Karpas-422 (cell line): ENCODE measurements around the gene MRTFA. TPM values are rescaled to one million over a fixed set of nuclear protein-coding genes. Genes with fewer than 3 reads are reported as not detected.
"Not testable (repeated sequence)": the region's sequence is repeated elsewhere in the genome, so short reads cannot be mapped to it uniquely, and the experiment has no call there.

Source experiments
- DNase-seq: peaks from one replicate; pipeline ENCODE4 v3.0.0-alpha.2; 2015
- H2AFZ ChIP-seq: fragments of 200-600 bp; sonication (generic); 2 replicates; pipeline ENCODE4 v1.6.1; 2014; ENCODE audit warnings: antibody characterized with exemption, low read length, mixed read lengths
- H3K27ac ChIP-seq: fragments of 200-600 bp; sonication (generic); 2 replicates; pipeline ENCODE4 v1.5.1; 2014; ENCODE audit warnings: mild to moderate bottlenecking, low read length, moderate library complexity
- H3K27me3 ChIP-seq: fragments of 200-600 bp; sonication (generic); 2 replicates; pipeline ENCODE4 v1.6.1; 2014; ENCODE audit warnings: low read length, mixed read lengths
- H3K36me3 ChIP-seq: fragments of 200-600 bp; sonication (generic); 2 replicates; pipeline ENCODE4 v1.6.1; 2014; ENCODE audit warnings: low read length, mixed read lengths; ENCODE audit not compliant: insufficient read depth
- H3K4me1 ChIP-seq: fragments of 200-600 bp; sonication (generic); 2 replicates; pipeline ENCODE4 v1.6.1; 2014; ENCODE audit warnings: mild to moderate bottlenecking, low read length, mixed read lengths
- H3K4me2 ChIP-seq: fragments of 200-600 bp; sonication (generic); 2 replicates; pipeline ENCODE4 v1.6.1; 2014; ENCODE audit warnings: low read length, low read depth, mild to moderate bottlenecking; ENCODE audit not compliant: poor library complexity, severe bottlenecking
- H3K4me3 ChIP-seq: fragments of 200-600 bp; sonication (generic); 2 replicates; pipeline ENCODE4 v1.5.1; 2014; ENCODE audit warnings: mild to moderate bottlenecking, antibody characterized with exemption, low read length, mixed read lengths
- H3K79me2 ChIP-seq: fragments of 200-600 bp; sonication (generic); 2 replicates; pipeline ENCODE4 v1.6.1; 2014; ENCODE audit warnings: mild to moderate bottlenecking, low read length, mixed read lengths
- H3K9ac ChIP-seq: fragments of 200-600 bp; sonication (generic); 2 replicates; pipeline ENCODE4 v1.6.0; 2014; ENCODE audit warnings: low read length
- H3K9me2 ChIP-seq: fragments of 200-600 bp; sonication (generic), shearing (Covaris generic); replicated peaks from 2 replicates; pipeline ENCODE4 v1.6.0; 2014; ENCODE audit warnings: mild to moderate bottlenecking, low read length, moderate library complexity; ENCODE audit not compliant: insufficient read depth
- H3K9me3 ChIP-seq: fragments of 300-700, 200-600 bp; sonication (generic); 2 replicates; pipeline ENCODE4 v1.6.1; 2014; ENCODE audit warnings: low read length, mixed read lengths
- H4K20me1 ChIP-seq: fragments of 200-600 bp; sonication (generic); 2 replicates; pipeline ENCODE4 v1.6.1; 2014; ENCODE audit warnings: mild to moderate bottlenecking, antibody characterized with exemption, low read length, low read depth; ENCODE audit not compliant: insufficient read depth
- total RNA-seq: library from RNA; depleted of rRNA; stranded (reverse); fragments of >200 nt; shearing (Covaris generic); gene quantifications from 2 replicates; pipeline ENCODE4 v1.2.3, GENCODE V29; 2014; ENCODE audit warnings: low replicate concordance

MRTFA gene
- total RNA-seq, 1 experiment from 2014 or later, result 37.2 TPM

DNA sequence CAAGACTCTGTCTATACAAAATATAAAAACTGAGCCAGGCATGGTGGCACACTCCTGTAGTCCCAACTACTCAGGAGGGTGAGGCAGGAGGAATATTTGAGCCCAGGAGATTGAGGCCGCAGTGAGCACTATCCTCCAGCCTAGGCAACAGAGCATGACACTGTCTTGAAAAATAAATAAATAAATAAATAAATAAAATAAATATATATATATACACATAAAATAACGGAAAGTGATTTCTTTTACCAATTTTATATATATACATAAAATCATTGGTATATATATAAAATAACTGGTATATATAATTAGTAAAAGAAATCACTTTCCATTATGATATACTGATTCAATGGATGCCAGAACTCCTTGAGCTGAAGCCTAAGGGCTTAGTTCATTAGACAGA is 91.8 kb downstream of the MRTFA start:
- Histone ChIP-seq H3K9ac (no peak overlapping the region), H3K27me3 (no peaks in the 10 kb centered on the region), H3K9me2 (no peaks in the 10 kb centered on the region), H3K79me2 (peaks cover 49% of the 10 kb centered on the region), H3K4me2 (no peak overlapping the region), H3K27ac (no peak overlapping the region), H3K4me3 (no peak overlapping the region), H3K9me3 (no peaks in the 10 kb centered on the region), H3K4me1 (no peaks in the 10 kb centered on the region), H2AFZ (no peak overlapping the region), H3K36me3 (no peaks in the 10 kb centered on the region), H4K20me1 (no peaks in the 10 kb centered on the region)
- DNase-seq, result no peak

- no peaks in the 10 kb centered on the region for H3K9me3 ChIP-seq
- H3K79me2 ChIP-seq, result peaks cover 40% of the 10 kb centered on the region
- no peak overlapping the region for H3K4me3 ChIP-seq
- H3K36me3 ChIP-seq, result no peaks in the 10 kb centered on the region
- H3K9me2 ChIP-seq, result no peaks in the 10 kb centered on the region
- DNase-seq, result no peak
- H3K4me1 ChIP-seq, result no peaks in the 10 kb centered on the region
- no peaks in the 10 kb centered on the region for H4K20me1 ChIP-seq
- H3K4me2 ChIP-seq, result no peak overlapping the region
- no peak overlapping the region for H3K9ac ChIP-seq
- no peak overlapping the region for H2AFZ ChIP-seq
- H3K27ac ChIP-seq, result no peak overlapping the region; the same call in 1 of the 2 replicates
- H3K27me3 ChIP-seq, result no peaks in the 10 kb centered on the region
Measured at GRCh38 chr22:40542821-40543540, 93.5 kb downstream of the MRTFA start.

- Histone ChIP-seq H3K4me3 (no peak overlapping the region), H4K20me1 (no peaks in the 10 kb centered on the region), H3K9me2 (no peaks in the 10 kb centered on the region), H3K4me1 (no peaks in the 10 kb centered on the region), H3K4me2 (no peak overlapping the region), H3K27me3 (no peaks in the 10 kb centered on the region), H3K36me3 (no peaks in the 10 kb centered on the region), H3K79me2 (peaks cover 39% of the 10 kb centered on the region), H2AFZ (no peak overlapping the region), H3K9ac (no peak overlapping the region), H3K9me3 (no peaks in the 10 kb centered on the region), H3K27ac (no peak overlapping the region)
- DNase-seq, result no peak
Measured at GRCh38 chr22:40541300-40541699, 95.2 kb downstream of the MRTFA start.

DNA sequence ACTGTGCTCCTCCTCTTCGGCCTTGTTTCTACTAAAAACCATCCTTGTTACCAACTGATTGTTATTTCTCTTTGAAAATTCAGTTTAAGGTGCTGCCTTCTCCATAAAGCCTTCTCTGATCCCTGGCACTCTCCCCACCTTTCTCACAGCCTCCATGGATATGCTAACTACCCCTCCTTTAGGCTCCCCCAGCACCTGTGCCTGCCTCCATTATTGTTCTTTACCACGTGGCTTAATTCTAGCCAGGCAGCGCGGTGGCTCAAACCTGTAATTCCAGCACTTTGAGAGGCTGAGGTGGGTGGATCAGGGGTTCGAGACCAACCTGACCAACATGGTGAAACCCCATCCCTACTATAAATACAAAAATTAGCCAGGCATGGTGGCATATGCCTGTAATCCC is 96.3 kb downstream of the MRTFA start:
- no peak for DNase-seq

GRCh38 chr22:40536149-40536548 is 100.4 kb downstream of the MRTFA start:
- Histone ChIP-seq H3K79me2 (peaks cover 29% of the 10 kb centered on the region), H3K4me1 (peaks cover 40% of the 10 kb centered on the region)
- H3K9ac ChIP-seq, H3K9me2 ChIP-seq, H3K4me3 ChIP-seq, H4K20me1 ChIP-seq, H3K36me3 ChIP-seq, H2AFZ ChIP-seq, H3K27ac ChIP-seq, H3K4me2 ChIP-seq, DNase-seq, H3K27me3 ChIP-seq, H3K9me3 ChIP-seq: not testable (repeated sequence)

More for the DNA sequence above, 96.3 kb downstream of the MRTFA start:
- H3K9me2 ChIP-seq, result no peaks in the 10 kb centered on the region
- H3K79me2 ChIP-seq, result peaks cover 34% of the 10 kb centered on the region
- no peaks in the 10 kb centered on the region for H3K27me3 ChIP-seq
- no peaks in the 10 kb centered on the region for H4K20me1 ChIP-seq
- no peak overlapping the region for H3K4me3 ChIP-seq
- 0 out of 2 replicates have a peak, but pooled peaks cover under 1% of the 10 kb centered on the region for H3K4me1 ChIP-seq
- H3K9ac ChIP-seq, result no peak overlapping the region
- H3K4me2 ChIP-seq, result no peak overlapping the region
- no peaks in the 10 kb centered on the region for H3K36me3 ChIP-seq
- no peak overlapping the region for H3K27ac ChIP-seq
- no peak overlapping the region for H2AFZ ChIP-seq
- no peaks in the 10 kb centered on the region for H3K9me3 ChIP-seq

GRCh38 chr22:40535642-40536041 is 100.9 kb downstream of the MRTFA start:
- no peaks in the 10 kb centered on the region for H3K9me2 ChIP-seq
- no peaks in the 10 kb centered on the region for H3K27me3 ChIP-seq
- DNase-seq, result no peak
- H2AFZ ChIP-seq, result no peak overlapping the region
- H3K9ac ChIP-seq, result no peak overlapping the region
- H4K20me1 ChIP-seq, result no peaks in the 10 kb centered on the region
- peaks cover 28% of the 10 kb centered on the region for H3K79me2 ChIP-seq
- H3K27ac ChIP-seq, result no peak overlapping the region
- H3K9me3 ChIP-seq, result no peaks in the 10 kb centered on the region
- H3K4me2 ChIP-seq, result no peak overlapping the region
- H3K4me3 ChIP-seq, result no peak overlapping the region
- H3K36me3 ChIP-seq, result no peaks in the 10 kb centered on the region
- H3K4me1 ChIP-seq, result peaks cover 42% of the 10 kb centered on the region

DNA sequence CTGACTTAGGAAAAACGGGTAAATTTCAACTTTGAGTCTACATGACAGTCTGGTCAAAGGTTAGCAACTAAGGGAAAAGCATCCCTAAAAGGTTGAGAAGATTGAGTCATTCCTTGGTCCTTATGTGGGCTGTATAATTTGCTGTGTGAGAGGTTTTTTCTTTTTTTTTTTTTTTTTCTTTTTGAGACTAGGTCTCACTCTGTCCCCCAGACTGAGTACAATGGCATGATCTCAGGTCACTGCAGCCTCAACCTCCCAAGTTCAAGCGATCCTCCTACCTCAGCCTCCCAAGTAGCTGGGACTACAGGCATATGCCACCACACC is 101.4 kb downstream of the MRTFA start:
- Histone ChIP-seq H3K9me3 (no peaks in the 10 kb centered on the region), H4K20me1 (no peaks in the 10 kb centered on the region), H3K9me2 (no peaks in the 10 kb centered on the region), H3K4me2 (peak overlapping the region; percentile 56), H3K27me3 (no peaks in the 10 kb centered on the region), H3K79me2 (peaks cover 32% of the 10 kb centered on the region), H3K4me3 (no peak overlapping the region), H3K9ac (peak overlapping the region; percentile 30; the same call in 1 of the 2 replicates), H3K36me3 (no peaks in the 10 kb centered on the region), H3K4me1 (peaks cover 45% of the 10 kb centered on the region), H2AFZ (no peak overlapping the region), H3K27ac (peak overlapping the region; percentile 72)
- DNase-seq, result no peak

DNA sequence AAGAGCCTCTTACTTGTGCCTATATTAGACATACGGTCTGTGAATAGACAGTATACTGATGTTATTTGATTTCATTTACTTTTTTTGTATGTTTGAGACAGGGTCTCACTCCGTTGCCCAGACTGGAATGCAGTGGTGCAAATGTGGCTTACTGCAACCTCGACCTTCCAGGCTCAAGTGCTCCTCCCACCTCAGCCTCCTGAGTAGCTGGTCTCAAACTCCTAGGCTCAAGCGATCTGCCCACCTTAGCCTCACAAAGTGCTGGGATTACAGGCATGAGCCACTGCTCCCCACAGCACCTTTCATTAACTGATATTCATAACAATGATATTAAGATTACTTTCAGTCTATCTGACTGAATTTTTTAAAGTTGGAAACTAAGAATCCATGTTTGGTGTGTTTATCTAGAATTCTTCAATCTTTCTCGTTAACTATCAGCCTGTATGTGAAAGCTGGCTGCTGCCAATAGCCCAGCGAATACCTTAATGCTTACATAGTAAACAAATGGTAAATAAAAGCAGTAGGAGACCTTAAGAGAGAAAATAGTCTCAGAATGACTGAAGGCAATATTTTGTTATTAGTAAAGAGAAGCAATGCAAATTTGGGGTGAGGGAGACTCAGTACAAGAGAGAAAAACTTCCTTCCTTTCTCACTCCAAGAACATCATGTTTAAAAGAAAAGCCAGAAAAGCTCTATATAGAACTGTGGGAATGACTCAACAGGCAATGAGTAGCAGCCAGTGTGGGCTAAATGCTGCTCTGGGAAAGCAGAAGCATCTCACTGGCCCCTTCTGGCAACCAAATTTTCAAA is 101.9 kb downstream of the MRTFA start:
- Histone ChIP-seq H4K20me1 (no peaks in the 10 kb centered on the region), H3K79me2 (peaks cover 36% of the 10 kb centered on the region), H3K27me3 (no peaks in the 10 kb centered on the region), H2AFZ (no peak overlapping the region), H3K36me3 (no peaks in the 10 kb centered on the region), H3K27ac (peak overlapping the region; percentile 72), H3K4me2 (peak overlapping the region; percentile 56), H3K9me3 (no peaks in the 10 kb centered on the region), H3K9me2 (no peaks in the 10 kb centered on the region), H3K9ac (peak overlapping the region; percentile 30), H3K4me1 (peaks cover 48% of the 10 kb centered on the region), H3K4me3 (peak overlapping the region; percentile 37; the same call in 1 of the 2 replicates)
- DNase-seq, result no peak
